H1 (cell line): ENCODE results near the gene TNFSF12. TPM values are rescaled to one million over a fixed set of nuclear protein-coding genes. Genes with fewer than 3 reads are reported as not detected.

ENCODE experiments used
- CTCF ChIA-PET: fragments of 300-600 bp; sonication (Branson Sonifier 250); formaldehyde crosslinking; loops from one replicate; lab custom pipeline; 2021; ENCODE audit not compliant: partially characterized antibody; lab: Charles Lee
- POLR2A ChIA-PET: fragments of 300-600 bp; sonication (Branson Sonifier 250); formaldehyde crosslinking; loops from one replicate; lab custom pipeline; 2021; ENCODE audit warnings: inconsistent platforms; ENCODE audit not compliant: partially characterized antibody; lab: Charles Lee
- DNase-seq, 2 experiments: peaks; one replicate each; pipeline versions ENCODE4 v3.0.0 to v3.0.0-alpha.2; 2010 to 2022; ENCODE audit warnings: low spot score in 2 of 2, low read depth in 1 of 2, mixed read lengths in 1 of 2
- FAIRE-seq: peaks from 2 replicates; lab custom pipeline; 2011; peaks lifted over from hg19 to GRCh38; lab: Jason Lieb, UNC
- H2AFZ ChIP-seq: 2 replicates; pipeline ENCODE4 v1.8.1; 2012; ENCODE audit warnings: low read length, inconsistent platforms
- H2AK5ac ChIP-seq: 2 replicates; pipeline ENCODE4 v1.6.1; 2013; ENCODE audit warnings: low read depth, low read length
- H2BK120ac ChIP-seq: replicated peaks from 2 replicates; pipeline ENCODE3; 2013; ENCODE audit warnings: low read depth, low read length, inconsistent platforms
- H2BK12ac ChIP-seq: 2 replicates; pipeline ENCODE4 v1.6.1; 2013; ENCODE audit warnings: low read depth, low read length
- H2BK15ac ChIP-seq: 2 replicates; pipeline ENCODE4 v1.6.1; 2013; ENCODE audit warnings: low read length
- H2BK20ac ChIP-seq: 2 replicates; pipeline ENCODE4 v1.6.1; 2013; ENCODE audit warnings: low read length
- H2BK5ac ChIP-seq: 2 replicates; pipeline ENCODE4 v1.6.1; 2013; ENCODE audit warnings: low read depth, low read length
- H3K14ac ChIP-seq: 2 replicates; pipeline ENCODE4 v1.6.1; 2013; ENCODE audit warnings: inconsistent platforms; ENCODE audit not compliant: insufficient read length
- H3K18ac ChIP-seq: 2 replicates; pipeline ENCODE4 v1.6.1; 2013; ENCODE audit warnings: low read length; ENCODE audit errors: extremely low read depth
- H3K23ac ChIP-seq: 2 replicates; pipeline ENCODE4 v1.6.1; 2013; ENCODE audit warnings: inconsistent platforms; ENCODE audit not compliant: insufficient read length
- H3K23me2 ChIP-seq: 2 replicates; pipeline ENCODE4 v1.6.1; 2013; ENCODE audit warnings: low read depth, low read length
- H3K27ac ChIP-seq: 2 replicates; pipeline ENCODE4 v1.6.1; 2011; ENCODE audit warnings: low read depth, low read length, inconsistent platforms
- H3K27me3 ChIP-seq, 4 experiments: replicated peaks in 1 of 4; 1 replicate in 1 of 4; 2 replicates in 3 of 4; pipeline versions ENCODE4 v1.6.1 to v1.8.1; 2011 to 2013; ENCODE audit warnings: low read length in 3 of 4, mild to moderate bottlenecking in 3 of 4, inconsistent platforms in 2 of 4, mixed read lengths in 2 of 4, moderate library complexity in 1 of 4; ENCODE audit not compliant: control insufficient read depth in 3 of 4, insufficient read depth in 3 of 4; ENCODE audit errors: extremely low read depth in 1 of 4
- H3K36me3 ChIP-seq, 4 experiments: 2 replicates each; pipeline versions ENCODE4 v1.6.1 to v1.8.1; 2011 to 2013; ENCODE audit warnings: mild to moderate bottlenecking in 4 of 4, low read length in 3 of 4, moderate library complexity in 2 of 4, control low read depth in 1 of 4, inconsistent platforms in 1 of 4; ENCODE audit not compliant: insufficient read depth in 4 of 4, control insufficient read depth in 2 of 4
- H3K4ac ChIP-seq: replicated peaks from 2 replicates; pipeline ENCODE3; 2013; ENCODE audit warnings: low read length, low read depth, mixed read lengths, inconsistent platforms; ENCODE audit not compliant: insufficient read length
- H3K4me1 ChIP-seq, 4 experiments: replicated peaks in 1 of 4; 1 replicate in 1 of 4; 2 replicates in 3 of 4; pipeline versions ENCODE4 v1.6.1 to v1.8.1; 2011 to 2013; ENCODE audit warnings: low read length in 3 of 4, inconsistent platforms in 2 of 4, mixed read lengths in 1 of 4; ENCODE audit not compliant: insufficient read depth in 4 of 4, control insufficient read depth in 3 of 4
- H3K4me2 ChIP-seq, 2 experiments: 2 replicates each; pipeline versions ENCODE4 v1.6.1 to v1.8.1; 2011 to 2013; ENCODE audit warnings: low read depth in 2 of 2, low read length in 2 of 2, control low read depth in 1 of 2, inconsistent platforms in 1 of 2, mild to moderate bottlenecking in 1 of 2; ENCODE audit not compliant: insufficient read depth in 1 of 2
- H3K4me3 ChIP-seq, 4 experiments: fragments of 200-600, 300-600 bp in 1 of 4; sonication (generic), shearing (Covaris generic), sonication (Bioruptor Twin) in 1 of 4; 2 replicates each; pipeline versions ENCODE4 v1.5.1 to v1.8.1; 2011 to 2016; ENCODE audit warnings: low read length in 4 of 4, low read depth in 3 of 4, control low read depth in 2 of 4, inconsistent platforms in 2 of 4, mild to moderate bottlenecking in 2 of 4, mixed read lengths in 1 of 4, moderate library complexity in 1 of 4; ENCODE audit not compliant: insufficient read depth in 2 of 4; ENCODE audit errors: extremely low read depth in 1 of 4
- H3K56ac ChIP-seq: replicated peaks from 2 replicates; pipeline ENCODE3; 2013; ENCODE audit warnings: low read depth, mild to moderate bottlenecking, mixed read lengths, low read length, inconsistent platforms; ENCODE audit not compliant: insufficient read length
- H3K79me1 ChIP-seq: 2 replicates; pipeline ENCODE4 v1.6.1; 2013; ENCODE audit warnings: low read depth, low read length, control low read depth
- H3K79me2 ChIP-seq, 2 experiments: 2 replicates each; pipeline versions ENCODE4 v1.6.1 to v1.8.1; 2012 to 2013; ENCODE audit warnings: low read length in 2 of 2, mild to moderate bottlenecking in 2 of 2, inconsistent platforms in 1 of 2; ENCODE audit not compliant: insufficient read depth in 2 of 2, control insufficient read depth in 1 of 2
- H3K9ac ChIP-seq, 4 experiments: replicated peaks in 1 of 4; 1 replicate in 1 of 4; 2 replicates in 3 of 4; pipeline versions ENCODE4 v1.6.1 to v1.8.1; 2011 to 2013; ENCODE audit warnings: low read depth in 3 of 4, low read length in 3 of 4, control low read depth in 2 of 4, mild to moderate bottlenecking in 2 of 4, moderate library complexity in 2 of 4, inconsistent platforms in 1 of 4; ENCODE audit errors: extremely low read depth in 1 of 4
- H3K9me3 ChIP-seq, 2 experiments: 2 replicates each; pipeline versions ENCODE4 v1.6.1 to v1.8.1; 2012 to 2013; ENCODE audit warnings: mild to moderate bottlenecking in 2 of 2, moderate library complexity in 2 of 2, control low read depth in 1 of 2, inconsistent platforms in 1 of 2, low read depth in 1 of 2, low read length in 1 of 2, mixed read lengths in 1 of 2; ENCODE audit not compliant: insufficient read depth in 2 of 2
- H4K20me1 ChIP-seq, 2 experiments: replicated peaks in 1 of 2; 2 replicates each; pipeline versions ENCODE3 to v1.8.1; 2011 to 2013; ENCODE audit warnings: inconsistent platforms in 2 of 2, low read length in 2 of 2, mild to moderate bottlenecking in 1 of 2; ENCODE audit not compliant: insufficient read depth in 2 of 2, control insufficient read depth in 1 of 2
- H4K5ac ChIP-seq: 2 replicates; pipeline ENCODE4 v1.6.1; 2013; ENCODE audit warnings: low read length, low read depth, mixed read lengths, inconsistent platforms; ENCODE audit not compliant: insufficient read length
- H4K8ac ChIP-seq: 2 replicates; pipeline ENCODE4 v1.8.0; 2013; ENCODE audit warnings: mild to moderate bottlenecking, moderate library complexity, low read length, inconsistent platforms; ENCODE audit not compliant: insufficient read depth; ENCODE audit errors: extremely low read depth
- H4K91ac ChIP-seq: replicated peaks from 2 replicates; pipeline ENCODE3; 2013; ENCODE audit warnings: low read length, mixed read lengths, inconsistent platforms; ENCODE audit not compliant: insufficient read length
- PHF8 ChIP-seq: fragments of 200-600 bp; sonication (generic); conservative IDR thresholded peaks from 2 replicates; pipeline ENCODE4 v1.7.1; 2012; ENCODE audit warnings: low read depth, mild to moderate bottlenecking, inconsistent platforms, low read length, moderate library complexity
- POLR2A ChIP-seq, 2 experiments: IDR thresholded peaks; 1 replicate in 1 of 2; 2 replicates in 1 of 2; pipeline ENCODE4 v1.6.1; 2011; ENCODE audit warnings: low read depth in 2 of 2, low read length in 2 of 2, mild to moderate bottlenecking in 2 of 2; ENCODE audit errors: control extremely low read depth in 1 of 2
- POLR2AphosphoS5 ChIP-seq: IDR thresholded peaks from 2 replicates; pipeline ENCODE4 v1.6.1; 2011; ENCODE audit warnings: low read depth, low read length
- RBBP5 ChIP-seq: IDR thresholded peaks from 2 replicates; pipeline ENCODE4 v1.7.1; 2012; ENCODE audit warnings: low read depth, mild to moderate bottlenecking, inconsistent platforms, low read length, moderate library complexity, borderline replicate concordance
- SUZ12 ChIP-seq: fragments of 200-600 bp; sonication (generic); IDR thresholded peaks from 2 replicates; pipeline ENCODE4 v1.6.1; 2012; ENCODE audit warnings: mild to moderate bottlenecking, inconsistent platforms, low read length, moderate library complexity, mixed read lengths
- WGBS, 2 experiments: shearing (Covaris generic) in 1 of 2; methylation state at CpG; one replicate each; pipeline versions ENCODE4 v1.1.6 to v1.1.7; 2013 to 2015; ENCODE audit warnings: low lambda C conversion rate in 2 of 2, mixed read lengths in 2 of 2, inconsistent platforms in 1 of 2, low coverage in 1 of 2, missing lambda C conversion rate in 1 of 2; ENCODE audit not compliant: insufficient replicate concordance in 2 of 2, insufficient coverage in 1 of 2, insufficient read length in 1 of 2; ENCODE audit errors: extremely low coverage in 1 of 2, missing lambda C conversion rate in 1 of 2; 5-methylcytosine and 5-hydroxymethylcytosine counted together
- polyA plus RNA-seq, 7 experiments: library from polyadenylated mRNA; depleted of rRNA in 3 of 7; stranded (reverse) in 5 of 7; unstranded in 2 of 7; fragments of >200 nt in 5 of 7; fragments of 200-250 nt in 2 of 7; gene quantifications; 1 replicate in 5 of 7; 2 replicates in 1 of 7; 4 replicates in 1 of 7; pipeline versions ENCODE4 v1.2.1 to v1.2.3, GENCODE V29; 2011 to 2013; ENCODE audit warnings: missing spikeins in 2 of 7, mixed read lengths in 2 of 7
- total RNA-seq: library from RNA; stranded (reverse); fragmentation: NEBNext Ultra II Directional; extraction: Animal tissue kit (Norgen Biotek cat#: 25700); gene quantifications from 2 replicates; pipeline ENCODE4 v1.2.1, GENCODE V29; 2021

Gene TNFSF12
- total and polyA plus RNA-seq, 2 of the 8 experiments (the other 6 are each of a cell fraction or from before 2014, with no cell fraction given): 7.2 to 9.6 TPM

- Histone ChIP-seq H3K4ac (no peak overlapping the region), H3K4me1 (peaks cover 6 to 25% (median 18%) of the 10 kb centered on the region in 4 experiments), H3K9ac (peak overlapping the region in 3 of 4 experiments; percentile 34 to 40 (median 40); a peak in 4 of 7 replicates), H3K27me3 (no peaks in the 10 kb centered on the region), H3K18ac (peak overlapping the region; percentile 60), H2BK15ac (no peak overlapping the region; the same call in 1 of the 2 replicates), H2AFZ (no peak overlapping the region), H3K27ac (no peak overlapping the region), H3K23me2 (peaks cover 18% of the 10 kb centered on the region; the same call in 1 of the 2 replicates), H3K79me1 (no peaks in the 10 kb centered on the region; the same call in none of the 2 replicates), H3K9me3 (no peaks in the 10 kb centered on the region), H4K20me1 (peaks cover 0 to 2% of the 10 kb centered on the region in 2 experiments), H3K36me3 (peaks cover 9 to 33% (median 18%) of the 10 kb centered on the region in 4 experiments; a peak in 7 of 8 replicates), H3K23ac (no peak overlapping the region), H3K4me3 (peak overlapping the region; percentile 59 to 73 (median 69)), H2BK20ac (no peak overlapping the region), H3K14ac (no peak overlapping the region), H3K56ac (no peak overlapping the region), H2BK120ac (no peak overlapping the region), H4K91ac (no peak overlapping the region), H4K8ac (peak overlapping the region; percentile 54; the same call in 1 of the 2 replicates), H3K4me2 (peak overlapping the region; percentile 71 to 85), H2BK5ac (no peak overlapping the region), H3K79me2 (no peaks in the 10 kb centered on the region), H4K5ac (peak overlapping the region; percentile 18), H2BK12ac (no peak overlapping the region), H2AK5ac (no peak overlapping the region; the same call in 1 of the 2 replicates)
- 0 out of 2 replicates have a peak, but pooled peaks have one; percentile 8 for TF ChIP-seq POLR2AphosphoS5
- TF ChIP-seq SUZ12: 0 out of 2 replicates have a peak, but pooled peaks have one; percentile 27
- peak in 1 of 2 experiments; percentile 8; a peak in 1 of 3 replicates for TF ChIP-seq POLR2A (IDR thresholded peaks at IDR 0.05; ENCODE audit: control extremely low read depth in 1 of 2, low read depth in 2 of 2, low read length in 2 of 2)
- no peak for TF ChIP-seq RBBP5
- TF ChIP-seq PHF8: 0 out of 2 replicates have a peak, but pooled peaks have one; percentile 10
- CTCF ChIA-PET: interaction anchor here (0.6 to 2.8 kb wide), 36 partner anchors 8 to 252 kb away, joined by 3 to 24 read pairs (median 4); partner anchors contain the start of genes ACAP1, CD68, FXR2 and PLSCR3
- POLR2A ChIA-PET: interaction anchor here (0.7 to 28.5 kb wide), 34 partner anchors 10 to 618 kb away, joined by 3 to 1144 read pairs (median 5); partner anchors contain the start of genes ATP1B2, CD68, DNAH2 and EFNB3
- no peak for FAIRE-seq
- no peak for DNase-seq
- 59% methylated on average over 24 of the region's 30 CpGs; no CpG with 5 or more reads in 1 of the 2 experiments for WGBS, 2 experiments
Observed at GRCh38 chr17:7588553-7589203, 39.8 kb downstream of the TNFSF12 start.
